Measurements from ENCODE around the gene MED9. TPM values are rescaled to one million over a fixed set of nuclear protein-coding genes. Genes with fewer than 3 reads are reported as not detected.

Gene MED9
- total and polyA plus RNA-seq, 9 of the 15 experiments (the other 6 are each of a cell fraction or from before 2014, with no cell fraction given) = 2.2 to 15.8 (median 12.7) TPM

DNA sequence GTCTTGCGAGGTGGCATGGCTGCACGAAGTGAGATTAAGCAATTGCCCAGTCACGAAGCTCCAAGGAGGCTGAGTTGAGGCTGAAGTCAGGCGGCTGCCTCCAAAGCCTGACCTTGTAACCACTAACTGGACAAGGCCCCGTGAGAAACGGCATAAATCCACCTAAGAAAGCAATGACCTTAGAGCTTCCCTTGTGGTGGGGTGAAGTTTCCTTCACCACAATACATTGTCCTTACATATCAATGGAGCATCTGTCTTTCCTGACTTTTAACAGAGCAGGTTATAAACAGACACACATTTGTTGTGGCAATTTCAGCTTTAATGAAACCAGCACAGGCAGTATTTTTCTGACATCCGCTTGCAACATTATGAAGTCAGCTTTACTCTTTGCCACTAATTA, 2.5 kb upstream of the MED9 start:
- H3K36me3 ChIP-seq (ENCODE audit: control insufficient read depth, insufficient read depth, low read length) = peaks cover 12% of the 10 kb centered on the region
- no peaks in the 10 kb centered on the region for H4K20me1 ChIP-seq (replicated peaks; ENCODE audit: control insufficient read depth, insufficient read depth, low read length)
- ATAC-seq (no peak), DNase-seq (ENCODE audit: extremely low read depth in 1 of 4, low spot score in 3 of 4) (no peak), FAIRE-seq (no peak)
- H3K9ac ChIP-seq (ENCODE audit: insufficient read depth in 1 of 2, low read depth in 2 of 2, low read length in 2 of 2) = no peak overlapping the region
- H3K4me3 ChIP-seq = no peak overlapping the region
- H3K9me3 ChIP-seq (replicated peaks; ENCODE audit: control insufficient read depth, insufficient read depth, low read depth, low read length) = no peaks in the 10 kb centered on the region
- no TSS peak for BruUV-seq (replicated peaks)
- H3K4me1 ChIP-seq (replicated peaks in 1 of 2; ENCODE audit: control insufficient read depth in 2 of 2, insufficient read depth in 2 of 2, low read length in 2 of 2) = peaks cover 5 to 7% of the 10 kb centered on the region in 2 experiments; a peak in 4 of 5 replicates
- H3K79me2 ChIP-seq (ENCODE audit: control insufficient read depth, insufficient read depth, low read length) = peaks cover 26% of the 10 kb centered on the region
- no peak overlapping the region for H2AFZ ChIP-seq (ENCODE audit: low read depth, low read length)
- H3K4me2 ChIP-seq (ENCODE audit: insufficient read depth, low read length) = no peak overlapping the region
- intact Hi-C loops (cut with micrococcal nuclease) = no loop called here
- POLR2A ChIA-PET = no interaction called here
- H3K27ac ChIP-seq (ENCODE audit: extremely low read depth, low read depth, low read length) = no peak overlapping the region
- peaks cover 9 to 19% of the 10 kb centered on the region in 2 experiments for H3K27me3 ChIP-seq (ENCODE audit: control insufficient read depth in 2 of 2, insufficient read depth in 2 of 2, low read length in 2 of 2)
- in situ Hi-C loops (cut with MboI) = no loop called here
- 3% methylated on average over 7 of the region's 7 CpGs for WGBS (ENCODE audit: insufficient coverage, low coverage, missing lambda C conversion rate)
- TF ChIP-seq, protein P1, sequence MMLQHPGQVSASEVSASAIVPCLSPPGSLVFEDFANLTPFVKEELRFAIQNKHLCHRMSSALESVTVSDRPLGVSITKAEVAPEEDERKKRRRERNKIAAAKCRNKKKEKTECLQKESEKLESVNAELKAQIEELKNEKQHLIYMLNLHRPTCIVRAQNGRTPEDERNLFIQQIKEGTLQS (IDR thresholded peaks at IDR 0.05) = no peak
- TF ChIP-seq, protein P1 (CRISPR knock-in tag; conservative IDR thresholded peaks at IDR 0.05) = no peak
- no peaks in the 10 kb centered on the region for H3K9me1 ChIP-seq (ENCODE audit: control insufficient read depth, insufficient read depth, low read length)
- CTCF ChIA-PET (ENCODE audit: low intra/inter-chr PET ratio) = no interaction called here

DNA sequence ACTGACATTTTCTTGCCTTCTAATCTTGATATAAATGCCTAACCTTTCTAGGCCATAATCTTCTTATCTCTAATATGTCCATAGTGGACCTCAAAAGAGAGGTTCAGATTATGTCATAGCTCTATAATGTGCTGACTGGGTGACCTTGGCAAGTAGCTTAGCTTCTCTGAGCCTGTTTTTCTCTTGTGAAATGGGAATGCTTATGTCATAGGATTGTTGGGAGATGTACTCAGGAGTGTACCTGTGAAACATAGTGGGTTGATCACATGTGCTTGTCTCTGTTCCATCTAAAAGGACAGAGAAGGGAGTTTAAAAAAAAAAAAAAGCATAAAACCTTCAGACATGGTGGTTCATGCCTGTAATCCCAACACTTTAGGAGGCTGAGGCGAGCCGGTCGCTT, 2.4 kb downstream of the MED9 start:
- intact Hi-C loops (cut with micrococcal nuclease) (no loop called here), in situ Hi-C loops (cut with MboI) (no loop called here)
- H3K36me3 ChIP-seq (ENCODE audit: control insufficient read depth, insufficient read depth, low read length) = peaks cover 45% of the 10 kb centered on the region
- ChIA-PET CTCF (ENCODE audit: low intra/inter-chr PET ratio) (no interaction called here), POLR2A (interaction anchor here (0.6 kb wide), 2 partner anchors 141 to 482 kb away, joined by 3 read pairs; no protein-coding TSS in a partner anchor)
- ATAC-seq (no peak), FAIRE-seq (no peak), DNase-seq (ENCODE audit: extremely low read depth in 1 of 4, low spot score in 3 of 4) (no peak)
- no peaks in the 10 kb centered on the region for H3K9me3 ChIP-seq (replicated peaks; ENCODE audit: control insufficient read depth, insufficient read depth, low read depth, low read length)
- H3K4me2 ChIP-seq (ENCODE audit: insufficient read depth, low read length) = no peak overlapping the region
- H2AFZ ChIP-seq (ENCODE audit: low read depth, low read length) = no peak overlapping the region
- H4K20me1 ChIP-seq (replicated peaks; ENCODE audit: control insufficient read depth, insufficient read depth, low read length) = no peaks in the 10 kb centered on the region; the same call in 1 of the 2 replicates
- TF ChIP-seq C11orf30 (IDR thresholded peaks at IDR 0.05; ENCODE audit: low read depth) (0 out of 2 replicates have a peak, but pooled peaks have one; percentile 4), GABPB2 (CRISPR knock-in tag; conservative IDR thresholded peaks at IDR 0.05) (no peak), FUS (optimal IDR thresholded peaks at IDR 0.05; ENCODE audit: low read depth, low read length) (no peak)
- TF ChIP-seq, protein P2, sequence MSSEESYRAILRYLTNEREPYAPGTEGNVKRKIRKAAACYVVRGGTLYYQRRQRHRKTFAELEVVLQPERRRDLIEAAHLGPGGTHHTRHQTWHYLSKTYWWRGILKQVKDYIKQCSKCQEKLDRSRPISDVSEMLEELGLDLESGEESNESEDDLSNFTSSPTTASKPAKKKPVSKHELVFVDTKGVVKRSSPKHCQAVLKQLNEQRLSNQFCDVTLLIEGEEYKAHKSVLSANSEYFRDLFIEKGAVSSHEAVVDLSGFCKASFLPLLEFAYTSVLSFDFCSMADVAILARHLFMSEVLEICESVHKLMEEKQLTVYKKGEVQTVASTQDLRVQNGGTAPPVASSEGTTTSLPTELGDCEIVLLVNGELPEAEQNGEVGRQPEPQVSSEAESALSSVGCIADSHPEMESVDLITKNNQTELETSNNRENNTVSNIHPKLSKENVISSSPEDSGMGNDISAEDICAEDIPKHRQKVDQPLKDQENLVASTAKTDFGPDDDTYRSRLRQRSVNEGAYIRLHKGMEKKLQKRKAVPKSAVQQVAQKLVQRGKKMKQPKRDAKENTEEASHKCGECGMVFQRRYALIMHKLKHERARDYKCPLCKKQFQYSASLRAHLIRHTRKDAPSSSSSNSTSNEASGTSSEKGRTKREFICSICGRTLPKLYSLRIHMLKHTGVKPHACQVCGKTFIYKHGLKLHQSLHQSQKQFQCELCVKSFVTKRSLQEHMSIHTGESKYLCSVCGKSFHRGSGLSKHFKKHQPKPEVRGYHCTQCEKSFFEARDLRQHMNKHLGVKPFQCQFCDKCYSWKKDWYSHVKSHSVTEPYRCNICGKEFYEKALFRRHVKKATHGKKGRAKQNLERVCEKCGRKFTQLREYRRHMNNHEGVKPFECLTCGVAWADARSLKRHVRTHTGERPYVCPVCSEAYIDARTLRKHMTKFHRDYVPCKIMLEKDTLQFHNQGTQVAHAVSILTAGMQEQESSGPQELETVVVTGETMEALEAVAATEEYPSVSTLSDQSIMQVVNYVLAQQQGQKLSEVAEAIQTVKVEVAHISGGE (CRISPR knock-in tag; IDR thresholded peaks at IDR 0.05) = no peak
- TF ChIP-seq, protein P3, sequence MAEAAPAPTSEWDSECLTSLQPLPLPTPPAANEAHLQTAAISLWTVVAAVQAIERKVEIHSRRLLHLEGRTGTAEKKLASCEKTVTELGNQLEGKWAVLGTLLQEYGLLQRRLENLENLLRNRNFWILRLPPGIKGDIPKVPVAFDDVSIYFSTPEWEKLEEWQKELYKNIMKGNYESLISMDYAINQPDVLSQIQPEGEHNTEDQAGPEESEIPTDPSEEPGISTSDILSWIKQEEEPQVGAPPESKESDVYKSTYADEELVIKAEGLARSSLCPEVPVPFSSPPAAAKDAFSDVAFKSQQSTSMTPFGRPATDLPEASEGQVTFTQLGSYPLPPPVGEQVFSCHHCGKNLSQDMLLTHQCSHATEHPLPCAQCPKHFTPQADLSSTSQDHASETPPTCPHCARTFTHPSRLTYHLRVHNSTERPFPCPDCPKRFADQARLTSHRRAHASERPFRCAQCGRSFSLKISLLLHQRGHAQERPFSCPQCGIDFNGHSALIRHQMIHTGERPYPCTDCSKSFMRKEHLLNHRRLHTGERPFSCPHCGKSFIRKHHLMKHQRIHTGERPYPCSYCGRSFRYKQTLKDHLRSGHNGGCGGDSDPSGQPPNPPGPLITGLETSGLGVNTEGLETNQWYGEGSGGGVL (CRISPR knock-in tag; IDR thresholded peaks at IDR 0.05) = no peak
- no peak overlapping the region for H3K27ac ChIP-seq (ENCODE audit: extremely low read depth, low read depth, low read length)
- peaks cover 0 to under 1% of the 10 kb centered on the region in 2 experiments; a peak in 2 of 5 replicates for H3K27me3 ChIP-seq (ENCODE audit: control insufficient read depth in 2 of 2, insufficient read depth in 2 of 2, low read length in 2 of 2)
- H3K4me1 ChIP-seq (replicated peaks in 1 of 2; ENCODE audit: control insufficient read depth in 2 of 2, insufficient read depth in 2 of 2, low read length in 2 of 2) = peaks cover 5 to 7% of the 10 kb centered on the region in 2 experiments; a peak in 4 of 5 replicates
- no peak overlapping the region for H3K9ac ChIP-seq (ENCODE audit: insufficient read depth in 1 of 2, low read depth in 2 of 2, low read length in 2 of 2)
- BruUV-seq (replicated peaks) = no TSS peak
- WGBS (ENCODE audit: insufficient coverage, low coverage, missing lambda C conversion rate) = 87% methylated on average over 3 of the region's 3 CpGs
- H3K79me2 ChIP-seq (ENCODE audit: control insufficient read depth, insufficient read depth, low read length) = peaks cover 72% of the 10 kb centered on the region
- peaks cover 2% of the 10 kb centered on the region for H3K9me1 ChIP-seq (ENCODE audit: control insufficient read depth, insufficient read depth, low read length)
- no peak overlapping the region for H3K4me3 ChIP-seq

Data from K562 (cell line).